HEK293 (cell line): ENCODE results near the gene FZD10.

Experiments
- CTCF ChIA-PET: fragments of 350-600 bp; formaldehyde crosslinking; extraction: SDS; loops from one replicate; lab custom pipeline; 2021; ENCODE audit warnings: antibody characterized with exemption; lab: Yijun Ruan, JAX
- POLR2A ChIA-PET: fragments of 300-600 bp; formaldehyde crosslinking; extraction: SDS; loops from one replicate; lab custom pipeline; 2020; ENCODE audit warnings: antibody characterized with exemption, inconsistent platforms; lab: Yijun Ruan, JAX
- H3K27ac ChIP-seq: fragments of 200-500 bp; sonication (Bioruptor generic); 2 replicates; pipeline ENCODE4 v1.5.1; 2014; ENCODE audit warnings: low read depth, low read length, control low read depth, inconsistent platforms; ENCODE audit errors: extremely low read depth
- H3K36me3 ChIP-seq, 2 experiments: fragments of 200-500 bp in 1 of 2; sonication (Bioruptor generic) in 1 of 2; 1 replicate in 1 of 2; 2 replicates in 1 of 2; pipeline ENCODE4 v1.5.1; 2014 to 2017; ENCODE audit warnings: inconsistent platforms in 2 of 2, low read length in 2 of 2; ENCODE audit not compliant: control insufficient read depth in 2 of 2, insufficient read depth in 1 of 2
- H3K4me1 ChIP-seq: fragments of 200-500 bp; sonication (Bioruptor generic); 2 replicates; pipeline ENCODE4 v1.5.1; 2014; ENCODE audit warnings: mild to moderate bottlenecking, low read length, inconsistent platforms; ENCODE audit not compliant: control insufficient read depth, insufficient read depth
- H3K4me3 ChIP-seq: 2 replicates; pipeline ENCODE4 v1.5.1; 2011; ENCODE audit warnings: low read depth, mild to moderate bottlenecking, control low read depth, low read length, moderate library complexity
- H3K9me3 ChIP-seq: fragments of 200-500 bp; sonication (Bioruptor generic); 2 replicates; pipeline ENCODE4 v1.5.1; 2014; ENCODE audit warnings: low read depth, low read length, inconsistent platforms; ENCODE audit not compliant: control insufficient read depth, insufficient read depth
- BCL11B ChIP-seq: fragments of 450-650 bp; formaldehyde crosslinking; IDR thresholded peaks from 2 replicates; pipeline ENCODE4 v1.5.1; 2016; ENCODE audit warnings: low read depth, missing biosample characterization, missing genetic modification characterization
- GLI4 ChIP-seq: fragments of 450-650 bp; formaldehyde crosslinking; IDR thresholded peaks from 2 replicates; pipeline ENCODE4 v1.5.1; 2016; ENCODE audit warnings: missing biosample characterization, missing genetic modification characterization
- PRDM1 ChIP-seq: fragments of 450-650 bp; formaldehyde crosslinking; IDR thresholded peaks from 2 replicates; pipeline ENCODE4; 2016; ENCODE audit warnings: missing biosample characterization, missing genetic modification characterization
- SCRT1 ChIP-seq: fragments of 450-650 bp; formaldehyde crosslinking; IDR thresholded peaks from 2 replicates; pipeline ENCODE4 v1.5.1; 2016; ENCODE audit warnings: missing biosample characterization, missing genetic modification characterization, borderline replicate concordance
- SP3 ChIP-seq: fragments of 450-650 bp; formaldehyde crosslinking; IDR thresholded peaks from 2 replicates; pipeline ENCODE4 v1.5.1; 2016; ENCODE audit warnings: missing biosample characterization, missing genetic modification characterization
- ZEB2 ChIP-seq: fragments of 450-650 bp; formaldehyde crosslinking; IDR thresholded peaks from 2 replicates; pipeline ENCODE4 v1.5.1; 2016; ENCODE audit warnings: missing biosample characterization, missing genetic modification characterization
- ZNF169 ChIP-seq: fragments of 450-650 bp; formaldehyde crosslinking; IDR thresholded peaks from 2 replicates; pipeline ENCODE4 v1.5.1; 2016; ENCODE audit warnings: missing biosample characterization, missing genetic modification characterization
- ZNF175 ChIP-seq: fragments of 450-650 bp; formaldehyde crosslinking; IDR thresholded peaks from 2 replicates; pipeline ENCODE4 v1.5.1; 2016; ENCODE audit warnings: missing biosample characterization, missing genetic modification characterization
- ZNF302 ChIP-seq: fragments of 450-650 bp; formaldehyde crosslinking; IDR thresholded peaks from 2 replicates; pipeline ENCODE4 v1.5.1; 2016; ENCODE audit warnings: missing biosample characterization, missing genetic modification characterization, low read depth
- ZNF335 ChIP-seq: fragments of 450-650 bp; formaldehyde crosslinking; conservative IDR thresholded peaks from 2 replicates; pipeline ENCODE4 v1.5.1; 2016; ENCODE audit warnings: missing biosample characterization, missing genetic modification characterization
- ZNF366 ChIP-seq: fragments of 450-650 bp; formaldehyde crosslinking; conservative IDR thresholded peaks from 2 replicates; pipeline ENCODE4 v1.5.1; 2016; ENCODE audit warnings: missing biosample characterization, missing genetic modification characterization
- ZNF404 ChIP-seq: fragments of 450-650 bp; formaldehyde crosslinking; IDR thresholded peaks from 2 replicates; pipeline ENCODE4 v1.5.1; 2017; ENCODE audit warnings: missing biosample characterization, missing genetic modification characterization
- ZNF530 ChIP-seq: fragments of 450-650 bp; formaldehyde crosslinking; IDR thresholded peaks from 2 replicates; pipeline ENCODE4 v1.5.1; 2016; ENCODE audit warnings: low read depth, missing biosample characterization, missing genetic modification characterization
- ZNF548 ChIP-seq: fragments of 450-650 bp; formaldehyde crosslinking; IDR thresholded peaks from 2 replicates; pipeline ENCODE4 v1.5.1; 2016; ENCODE audit warnings: missing biosample characterization, missing genetic modification characterization
- ZNF560 ChIP-seq: fragments of 450-650 bp; formaldehyde crosslinking; IDR thresholded peaks from 2 replicates; pipeline ENCODE4 v1.5.1; 2017; ENCODE audit warnings: missing biosample characterization, missing genetic modification characterization, borderline replicate concordance
- ZNF585B ChIP-seq: fragments of 450-650 bp; formaldehyde crosslinking; IDR thresholded peaks from 2 replicates; pipeline ENCODE4 v1.5.1; 2016; ENCODE audit warnings: missing biosample characterization, missing genetic modification characterization
- ZNF658 ChIP-seq: fragments of 450-650 bp; formaldehyde crosslinking; IDR thresholded peaks from 2 replicates; pipeline ENCODE4; 2016; ENCODE audit warnings: missing biosample characterization, missing genetic modification characterization
- ZNF660 ChIP-seq: fragments of 450-650 bp; IDR thresholded peaks from 2 replicates; pipeline ENCODE4 v1.5.1; 2018; ENCODE audit warnings: missing biosample characterization, mild to moderate bottlenecking, missing genetic modification characterization
- ZNF768 ChIP-seq: fragments of 450-650 bp; formaldehyde crosslinking; IDR thresholded peaks from 2 replicates; pipeline ENCODE4 v1.5.1; 2018; ENCODE audit warnings: missing biosample characterization, mild to moderate bottlenecking, missing genetic modification characterization
- ZNF785 ChIP-seq: fragments of 450-650 bp; formaldehyde crosslinking; IDR thresholded peaks from 2 replicates; pipeline ENCODE4 v1.5.1; 2016; ENCODE audit warnings: missing biosample characterization, missing genetic modification characterization
- TF ChIP-seq, protein P1 (sequence below): fragments of 450-650 bp; formaldehyde crosslinking; IDR thresholded peaks from 2 replicates; pipeline ENCODE4 v1.5.1; 2016; ENCODE audit warnings: missing biosample characterization, missing genetic modification characterization
- TF ChIP-seq, protein P2 (sequence below): fragments of 450-650 bp; formaldehyde crosslinking; IDR thresholded peaks from 2 replicates; pipeline ENCODE4 v1.5.1; 2017; ENCODE audit warnings: missing biosample characterization, missing genetic modification characterization
- TF ChIP-seq, protein P3 (sequence below): fragments of 450-650 bp; formaldehyde crosslinking; IDR thresholded peaks from 2 replicates; pipeline ENCODE4 v1.5.1; 2016; ENCODE audit warnings: missing biosample characterization, missing genetic modification characterization, borderline replicate concordance

The FZD10 gene

DNA sequence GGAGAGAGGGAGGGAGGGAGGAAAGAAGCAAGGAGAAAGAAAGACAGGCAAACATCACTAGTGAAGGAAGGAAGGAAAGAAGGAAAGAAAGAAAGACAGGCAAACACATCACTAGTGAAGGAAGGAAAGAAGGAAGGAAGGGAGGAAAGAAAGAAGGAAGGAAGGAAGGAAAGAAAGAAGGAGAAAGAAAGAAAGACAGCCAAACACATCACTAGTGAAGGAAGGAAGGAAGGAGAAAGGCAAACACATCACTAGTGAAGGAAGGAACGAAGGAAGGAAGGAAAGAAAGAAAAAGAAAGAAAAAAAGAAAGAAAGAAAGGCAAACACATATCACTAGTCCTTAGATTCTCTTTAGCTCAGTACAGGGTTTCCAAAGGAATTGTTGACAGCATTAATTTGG, 5.3 kb downstream of the FZD10 start:
- peaks cover 0 to 7% of the 10 kb centered on the region in 2 experiments; a peak in 1 of 3 replicates for H3K36me3 ChIP-seq
- H3K4me1 ChIP-seq = no peaks in the 10 kb centered on the region
- no peak overlapping the region for H3K27ac ChIP-seq
- CTCF ChIA-PET = no interaction called here
- H3K9me3 ChIP-seq = no peaks in the 10 kb centered on the region
- no peak overlapping the region for H3K4me3 ChIP-seq
- POLR2A ChIA-PET = no interaction called here
- TF ChIP-seq ZNF335 (tag by site-specific recombination) (no peak), ZNF302 (tag by site-specific recombination) (no peak), ZEB2 (tag by site-specific recombination) (no peak), ZNF366 (tag by site-specific recombination) (peak; percentile 68)

DNA sequence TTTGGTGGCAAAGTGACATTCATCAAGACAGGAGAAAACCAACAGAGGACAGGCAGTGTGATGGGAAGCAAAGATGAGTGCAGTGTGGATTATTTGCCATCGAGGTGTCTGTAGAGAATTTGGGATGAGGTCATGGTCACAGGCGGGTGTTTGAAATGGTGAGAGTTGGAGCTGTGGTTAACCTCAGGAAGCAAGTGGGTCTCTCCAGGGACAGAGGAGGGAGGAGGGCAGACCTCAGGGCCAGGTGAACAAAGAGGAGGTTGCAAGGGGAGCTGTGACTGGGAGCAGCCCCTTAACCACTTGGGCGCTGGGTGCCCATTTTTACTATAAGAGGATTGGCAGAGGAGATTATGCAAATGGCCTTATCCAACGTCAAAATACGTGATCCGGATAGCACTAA, 7.0 kb downstream of the FZD10 start:
- Histone ChIP-seq H3K4me3 (no peak overlapping the region), H3K27ac (no peak overlapping the region), H3K9me3 (no peaks in the 10 kb centered on the region)
- CTCF ChIA-PET = interaction anchor here (0.7 kb wide), 1 partner anchor 62 kb away, joined by 3 read pairs; no protein-coding TSS in a partner anchor
- TF ChIP-seq, protein P1, sequence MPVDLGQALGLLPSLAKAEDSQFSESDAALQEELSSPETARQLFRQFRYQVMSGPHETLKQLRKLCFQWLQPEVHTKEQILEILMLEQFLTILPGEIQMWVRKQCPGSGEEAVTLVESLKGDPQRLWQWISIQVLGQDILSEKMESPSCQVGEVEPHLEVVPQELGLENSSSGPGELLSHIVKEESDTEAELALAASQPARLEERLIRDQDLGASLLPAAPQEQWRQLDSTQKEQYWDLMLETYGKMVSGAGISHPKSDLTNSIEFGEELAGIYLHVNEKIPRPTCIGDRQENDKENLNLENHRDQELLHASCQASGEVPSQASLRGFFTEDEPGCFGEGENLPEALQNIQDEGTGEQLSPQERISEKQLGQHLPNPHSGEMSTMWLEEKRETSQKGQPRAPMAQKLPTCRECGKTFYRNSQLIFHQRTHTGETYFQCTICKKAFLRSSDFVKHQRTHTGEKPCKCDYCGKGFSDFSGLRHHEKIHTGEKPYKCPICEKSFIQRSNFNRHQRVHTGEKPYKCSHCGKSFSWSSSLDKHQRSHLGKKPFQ (tag by site-specific recombination) = no peak
- TF ChIP-seq ZNF530 (tag by site-specific recombination) (no peak), ZNF169 (tag by site-specific recombination) (no peak), PRDM1 (no peak), ZNF660 (no peak), ZNF560 (tag by site-specific recombination) (no peak), ZNF658 (tag by site-specific recombination) (no peak), ZNF785 (no peak), GLI4 (tag by site-specific recombination) (no peak), BCL11B (tag by site-specific recombination) (no peak), ZNF404 (tag by site-specific recombination) (no peak), SP3 (tag by site-specific recombination) (no peak), ZNF585B (no peak), SCRT1 (no peak), ZNF175 (tag by site-specific recombination) (no peak), ZNF768 (tag by site-specific recombination) (no peak), ZNF548 (tag by site-specific recombination) (no peak)
- TF ChIP-seq, protein P2, sequence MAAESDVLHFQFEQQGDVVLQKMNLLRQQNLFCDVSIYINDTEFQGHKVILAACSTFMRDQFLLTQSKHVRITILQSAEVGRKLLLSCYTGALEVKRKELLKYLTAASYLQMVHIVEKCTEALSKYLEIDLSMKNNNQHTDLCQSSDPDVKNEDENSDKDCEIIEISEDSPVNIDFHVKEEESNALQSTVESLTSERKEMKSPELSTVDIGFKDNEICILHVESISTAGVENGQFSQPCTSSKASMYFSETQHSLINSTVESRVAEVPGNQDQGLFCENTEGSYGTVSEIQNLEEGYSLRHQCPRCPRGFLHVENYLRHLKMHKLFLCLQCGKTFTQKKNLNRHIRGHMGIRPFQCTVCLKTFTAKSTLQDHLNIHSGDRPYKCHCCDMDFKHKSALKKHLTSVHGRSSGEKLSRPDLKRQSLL (tag by site-specific recombination) = no peak
- TF ChIP-seq, protein P3, sequence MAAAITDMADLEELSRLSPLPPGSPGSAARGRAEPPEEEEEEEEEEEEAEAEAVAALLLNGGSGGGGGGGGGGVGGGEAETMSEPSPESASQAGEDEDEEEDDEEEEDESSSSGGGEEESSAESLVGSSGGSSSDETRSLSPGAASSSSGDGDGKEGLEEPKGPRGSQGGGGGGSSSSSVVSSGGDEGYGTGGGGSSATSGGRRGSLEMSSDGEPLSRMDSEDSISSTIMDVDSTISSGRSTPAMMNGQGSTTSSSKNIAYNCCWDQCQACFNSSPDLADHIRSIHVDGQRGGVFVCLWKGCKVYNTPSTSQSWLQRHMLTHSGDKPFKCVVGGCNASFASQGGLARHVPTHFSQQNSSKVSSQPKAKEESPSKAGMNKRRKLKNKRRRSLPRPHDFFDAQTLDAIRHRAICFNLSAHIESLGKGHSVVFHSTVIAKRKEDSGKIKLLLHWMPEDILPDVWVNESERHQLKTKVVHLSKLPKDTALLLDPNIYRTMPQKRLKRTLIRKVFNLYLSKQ = no peak
- TF ChIP-seq, all 188 proteins: peak for 0
- Histone ChIP-seq H3K4me1 (no peaks in the 10 kb centered on the region), H3K36me3 (no peaks in the 10 kb centered on the region)
- POLR2A ChIA-PET = no interaction called here
